Mononuclear cell (primary cell): ENCODE results near the gene WWOX. TPM values are rescaled to one million over a fixed set of nuclear protein-coding genes. Genes with fewer than 3 reads are reported as not detected.

Experiments
- H3K27me3 ChIP-seq: 2 replicates; pipeline ENCODE4 v1.6.0; 2011; ENCODE audit warnings: low read length, control low read depth; ENCODE audit not compliant: insufficient read depth
- H3K4me1 ChIP-seq: 2 replicates; pipeline ENCODE4 v1.5.1; 2011; ENCODE audit warnings: mild to moderate bottlenecking, low read length, control low read depth; ENCODE audit not compliant: insufficient read depth
- H3K4me3 ChIP-seq: 2 replicates; pipeline ENCODE4 v1.5.1; 2011; ENCODE audit warnings: mild to moderate bottlenecking, low read length, moderate library complexity
- H3K9me3 ChIP-seq: 2 replicates; pipeline ENCODE4 v1.5.1; 2011; ENCODE audit warnings: low read depth, mild to moderate bottlenecking, control low read depth, low read length
- total RNA-seq: library from RNA; depleted of rRNA; stranded (reverse); fragments of >200 nt; gene quantifications from one replicate; pipeline ENCODE4 v1.2.3, GENCODE V29; 2012

Gene WWOX
- total RNA-seq, 1 donor = 22.7 TPM

- no peaks in the 10 kb centered on the region for H3K4me1 ChIP-seq
- H3K9me3 ChIP-seq = no peaks in the 10 kb centered on the region
- H3K27me3 ChIP-seq = no peaks in the 10 kb centered on the region
- no peak overlapping the region for H3K4me3 ChIP-seq
Observed at GRCh38 chr16:78286065-78286464, 186.6 kb downstream of the WWOX start.

GRCh38 chr16:78288888-78289287, 189.4 kb downstream of the WWOX start:
- Histone ChIP-seq H3K4me1 (no peaks in the 10 kb centered on the region), H3K4me3 (no peak overlapping the region), H3K9me3 (no peaks in the 10 kb centered on the region), H3K27me3 (no peaks in the 10 kb centered on the region)

DNA sequence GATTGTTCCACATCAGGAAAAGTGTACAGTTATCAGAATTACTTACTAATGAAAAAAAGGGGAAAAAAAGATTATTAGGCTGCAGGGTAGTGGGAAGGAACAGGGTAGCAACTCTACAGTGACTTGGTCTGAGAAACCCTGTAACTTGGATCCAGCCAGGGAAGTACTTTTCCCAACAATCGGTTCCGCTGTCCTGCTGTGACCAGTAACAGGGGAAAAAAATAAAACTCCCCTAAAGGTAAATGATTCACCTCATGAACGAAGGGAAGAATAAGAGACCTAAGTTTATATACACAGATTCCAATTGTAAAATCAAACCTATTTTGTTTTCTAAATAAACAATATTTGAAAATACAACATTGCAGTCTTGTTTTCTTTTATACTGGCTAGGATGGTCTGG, 189.9 kb downstream of the WWOX start:
- Histone ChIP-seq H3K9me3 (no peaks in the 10 kb centered on the region), H3K4me3 (no peak overlapping the region), H3K27me3 (no peaks in the 10 kb centered on the region), H3K4me1 (no peaks in the 10 kb centered on the region)

DNA sequence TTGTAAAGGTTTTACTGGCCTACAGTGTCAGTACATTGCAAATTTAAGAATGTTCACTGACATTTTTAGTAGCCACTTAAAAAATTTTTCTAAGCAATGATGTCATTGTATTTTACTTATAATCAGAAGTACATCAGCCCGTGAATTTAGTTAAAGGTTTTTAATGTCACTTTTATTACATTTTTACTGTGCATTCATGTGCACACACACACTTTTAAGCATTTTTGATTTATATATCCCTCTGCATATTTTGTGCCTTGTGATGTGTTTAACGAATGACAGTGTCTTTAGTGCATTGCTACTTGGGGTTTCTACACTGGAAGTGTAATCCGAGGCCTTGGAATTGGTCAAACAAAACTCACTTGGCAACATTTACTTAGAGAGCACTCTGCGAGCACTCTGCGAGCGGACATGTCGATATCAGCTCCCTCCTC, 190.4 kb downstream of the WWOX start:
- Histone ChIP-seq H3K9me3 (no peaks in the 10 kb centered on the region), H3K4me3 (no peak overlapping the region), H3K4me1 (no peaks in the 10 kb centered on the region), H3K27me3 (no peaks in the 10 kb centered on the region)

DNA sequence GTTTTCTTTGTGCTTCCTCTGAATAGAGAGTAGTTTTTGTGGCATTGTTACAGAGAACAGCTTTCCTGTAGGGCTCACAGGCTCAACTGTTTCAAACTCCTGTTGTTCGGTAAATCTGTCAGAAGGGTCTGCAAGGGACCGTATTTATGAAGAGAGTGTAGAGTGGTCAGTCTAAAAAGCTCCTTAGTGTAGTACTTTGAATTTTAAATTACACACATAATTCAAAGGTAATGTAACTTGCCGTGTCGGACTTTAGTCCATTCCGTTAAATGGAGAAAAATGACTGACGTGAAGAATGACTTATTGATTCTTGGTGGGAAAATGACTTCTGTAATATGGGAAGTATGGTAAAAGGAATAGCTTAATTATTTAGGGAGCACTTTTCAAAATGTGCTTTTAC, 190.9 kb downstream of the WWOX start:
- Histone ChIP-seq H3K27me3 (no peaks in the 10 kb centered on the region), H3K4me1 (no peaks in the 10 kb centered on the region), H3K4me3 (no peak overlapping the region), H3K9me3 (no peaks in the 10 kb centered on the region)

GRCh38 chr16:78290872-78291591, 191.6 kb downstream of the WWOX start:
- Histone ChIP-seq H3K4me3 (no peak overlapping the region), H3K27me3 (no peaks in the 10 kb centered on the region), H3K9me3 (no peaks in the 10 kb centered on the region), H3K4me1 (no peaks in the 10 kb centered on the region)

- no peak overlapping the region for H3K4me3 ChIP-seq
- no peaks in the 10 kb centered on the region for H3K9me3 ChIP-seq
- no peaks in the 10 kb centered on the region for H3K4me1 ChIP-seq
- no peaks in the 10 kb centered on the region for H3K27me3 ChIP-seq
Observed at GRCh38 chr16:78291604-78292003, 192.2 kb downstream of the WWOX start.

DNA sequence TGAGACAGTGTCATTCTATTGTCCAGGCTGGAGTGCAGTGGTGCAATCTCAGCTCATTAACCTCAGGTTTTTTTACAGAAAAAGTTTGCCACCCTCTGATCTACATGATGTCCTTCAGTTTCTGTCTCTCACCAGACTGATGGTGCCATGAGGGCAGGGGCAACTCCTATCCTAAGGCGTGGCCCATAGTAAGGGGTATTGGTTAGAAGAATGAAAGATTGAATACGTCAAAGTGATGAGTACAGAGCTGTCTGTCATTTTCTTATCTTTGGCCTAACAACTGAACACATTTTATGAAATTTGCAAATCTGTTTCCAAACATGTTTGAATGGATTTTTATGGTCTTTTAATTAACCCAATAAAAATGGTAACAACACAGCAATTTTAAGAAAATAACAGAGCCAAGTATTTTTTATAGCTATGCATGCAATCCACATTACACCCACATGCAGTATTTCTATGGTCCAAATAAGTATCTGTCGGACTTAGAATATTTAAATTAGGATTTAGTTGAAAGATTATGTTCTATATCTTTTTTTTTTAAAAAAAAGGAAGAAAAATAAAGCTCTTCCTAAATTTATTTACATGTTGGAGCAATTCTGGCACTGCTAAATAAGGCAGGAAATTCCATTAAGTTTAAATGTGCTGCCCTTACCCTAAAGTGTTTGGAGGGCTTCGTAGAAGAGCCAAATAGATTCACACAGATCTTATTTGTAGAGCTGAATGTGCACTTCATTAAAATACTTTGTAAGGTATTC, 192.8 kb downstream of the WWOX start:
- Histone ChIP-seq H3K9me3 (no peaks in the 10 kb centered on the region), H3K4me1 (no peaks in the 10 kb centered on the region), H3K4me3 (no peak overlapping the region), H3K27me3 (no peaks in the 10 kb centered on the region)

DNA sequence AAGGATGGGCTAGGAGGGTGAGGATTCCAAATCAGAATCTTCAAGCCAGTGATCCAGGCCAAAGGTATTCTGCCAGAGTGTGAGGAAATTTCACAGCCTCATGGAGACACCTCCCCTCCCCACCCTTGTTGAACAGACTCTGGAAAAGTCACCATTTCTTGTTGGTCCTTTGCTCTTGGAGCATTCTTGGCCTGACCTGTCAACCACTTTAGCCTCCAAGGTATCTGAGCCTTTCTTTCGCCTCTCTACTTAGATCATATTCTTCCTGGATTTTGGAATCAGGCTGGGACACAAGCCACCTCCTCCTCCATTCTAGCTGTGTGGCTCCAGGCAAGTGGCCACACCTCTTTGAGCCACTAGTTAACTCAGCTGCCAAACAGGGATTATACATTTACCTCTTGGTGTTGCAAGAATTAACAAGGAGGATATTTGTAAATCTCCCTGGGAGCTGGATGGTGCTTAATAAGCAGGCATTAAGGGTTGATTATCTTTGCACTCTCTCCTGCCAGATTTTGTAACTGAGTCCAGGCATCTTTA, 193.5 kb downstream of the WWOX start:
- Histone ChIP-seq H3K27me3 (no peaks in the 10 kb centered on the region), H3K9me3 (no peaks in the 10 kb centered on the region), H3K4me3 (no peak overlapping the region), H3K4me1 (no peaks in the 10 kb centered on the region)

- no peak overlapping the region for H3K4me3 ChIP-seq
- H3K27me3 ChIP-seq = no peaks in the 10 kb centered on the region
- no peaks in the 10 kb centered on the region for H3K4me1 ChIP-seq
- H3K9me3 ChIP-seq = no peaks in the 10 kb centered on the region
Observed at GRCh38 chr16:78294538-78295225, 195.2 kb downstream of the WWOX start.

DNA sequence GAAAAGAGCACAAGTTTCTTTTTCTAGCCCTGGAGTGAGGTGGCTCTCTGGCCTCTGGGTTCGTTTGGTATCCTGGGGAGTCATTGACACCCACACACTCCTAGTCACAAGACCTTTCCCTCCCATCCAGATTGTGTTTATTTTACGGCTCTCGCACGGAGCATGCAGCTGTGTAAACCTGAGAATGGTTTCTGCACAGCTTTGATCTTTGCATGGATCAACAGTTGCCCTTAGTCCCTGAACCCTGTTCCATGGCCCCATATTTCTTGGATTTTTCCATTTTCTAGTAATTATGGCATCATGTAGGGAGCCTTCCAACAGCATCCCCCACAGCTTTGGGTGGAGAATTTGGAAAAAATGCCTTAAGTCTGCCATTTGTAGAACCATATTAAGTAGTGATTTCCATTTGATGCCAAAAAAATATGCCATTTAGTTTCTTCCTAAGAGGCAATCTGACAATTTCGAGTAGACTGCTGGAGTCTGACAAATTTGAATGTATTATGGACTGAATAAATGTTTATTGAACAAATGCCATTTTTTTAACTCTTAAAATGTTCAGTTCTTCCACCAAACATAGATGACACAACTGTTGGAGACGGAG, 197.7 kb downstream of the WWOX start:
- Histone ChIP-seq H3K9me3 (no peaks in the 10 kb centered on the region), H3K4me1 (no peaks in the 10 kb centered on the region), H3K4me3 (no peak overlapping the region), H3K27me3 (no peaks in the 10 kb centered on the region)

- H3K9me3 ChIP-seq = no peaks in the 10 kb centered on the region
- no peaks in the 10 kb centered on the region for H3K27me3 ChIP-seq
- no peak overlapping the region for H3K4me3 ChIP-seq
- no peaks in the 10 kb centered on the region for H3K4me1 ChIP-seq
Observed at GRCh38 chr16:78298986-78299385, 199.5 kb downstream of the WWOX start.

GRCh38 chr16:78300469-78300868, 201.0 kb downstream of the WWOX start:
- Histone ChIP-seq H3K9me3 (no peaks in the 10 kb centered on the region), H3K4me1 (no peaks in the 10 kb centered on the region), H3K27me3 (no peaks in the 10 kb centered on the region), H3K4me3 (no peak overlapping the region)

GRCh38 chr16:78303946-78304345, 204.5 kb downstream of the WWOX start:
- H3K27me3 ChIP-seq = no peaks in the 10 kb centered on the region
- H3K4me3 ChIP-seq = no peak overlapping the region
- no peaks in the 10 kb centered on the region for H3K9me3 ChIP-seq
- no peaks in the 10 kb centered on the region for H3K4me1 ChIP-seq

DNA sequence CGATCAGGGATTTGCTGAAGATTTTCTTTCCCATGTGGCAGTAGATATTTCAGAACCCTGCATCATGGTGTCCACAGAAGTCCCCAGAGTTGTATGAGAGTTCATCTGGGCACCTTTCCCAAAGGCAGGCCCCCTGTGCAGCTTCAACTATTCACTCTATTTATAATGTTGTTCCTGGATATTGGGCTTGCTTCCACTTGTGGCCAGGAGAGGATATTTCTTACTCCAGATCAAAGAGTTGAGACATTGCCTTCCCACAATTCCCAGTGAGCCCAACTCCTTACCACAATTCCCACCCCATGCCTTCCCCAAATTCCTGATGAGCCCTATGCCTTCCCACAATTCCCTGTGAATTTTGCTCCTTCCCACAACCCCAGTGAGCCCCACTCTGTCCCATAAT, 206.9 kb downstream of the WWOX start:
- Histone ChIP-seq H3K4me1 (no peaks in the 10 kb centered on the region), H3K4me3 (no peak overlapping the region), H3K9me3 (no peaks in the 10 kb centered on the region), H3K27me3 (no peaks in the 10 kb centered on the region)
